GM12865 (cell line): Measurements from ENCODE around the gene ALG8.

Source experiments
- DNase-seq: peaks from one replicate; pipeline ENCODE4 v3.0.0; 2010; ENCODE audit warnings: low read depth
- H3K4me3 ChIP-seq: 2 replicates; pipeline ENCODE4 v1.5.1; 2011; ENCODE audit warnings: mild to moderate bottlenecking, low read depth, low read length, control low read depth
- CTCF ChIP-seq: IDR thresholded peaks from 2 replicates; pipeline ENCODE4 v1.5.1; 2011; ENCODE audit warnings: low read length, control low read depth, low read depth, inconsistent platforms; ENCODE audit not compliant: insufficient read depth; ENCODE audit errors: missing control alignments

The ALG8 gene

GRCh38 chr11:78054971-78055370 is 84.5 kb downstream of the ALG8 start:
- H3K4me3 ChIP-seq, result no peak overlapping the region
- DNase-seq, result no peak
- TF ChIP-seq CTCF, result no peak

- no peak overlapping the region for H3K4me3 ChIP-seq
- no peak for DNase-seq
- no peak for TF ChIP-seq CTCF
Measured at GRCh38 chr11:78050964-78051831, 88.2 kb downstream of the ALG8 start.
